H9 (cell line): Measurements from ENCODE around the gene DAND5. TPM values are rescaled to one million over a fixed set of nuclear protein-coding genes. Genes with fewer than 3 reads are reported as not detected.
A peak's percentile ranks its signal among the peaks of the same experiment; 100 is the strongest.

Experiments
- DNase-seq: peaks from one replicate; pipeline ENCODE4 v3.0.0-alpha.2; 2017
- H2AFZ ChIP-seq: one replicate; pipeline ENCODE4 v1.6.1; 2013; ENCODE audit warnings: mild to moderate bottlenecking, low read length, control low read depth, moderate library complexity
- H2AK5ac ChIP-seq: 2 replicates; pipeline ENCODE4 v1.6.1; 2013; ENCODE audit warnings: low read length, control low read depth, mixed read lengths; ENCODE audit not compliant: insufficient read length
- H2BK120ac ChIP-seq: one replicate; pipeline ENCODE4 v1.6.1; 2013; ENCODE audit warnings: low read depth, mild to moderate bottlenecking, low read length, control low read depth, inconsistent platforms; ENCODE audit not compliant: poor library complexity, severe bottlenecking
- H2BK12ac ChIP-seq: 2 replicates; pipeline ENCODE4 v1.6.1; 2013; ENCODE audit warnings: low read length, control low read depth, mixed read lengths, low read depth; ENCODE audit not compliant: insufficient read length
- H2BK15ac ChIP-seq: 2 replicates; pipeline ENCODE4 v1.6.1; 2013; ENCODE audit warnings: low read depth, low read length, control low read depth
- H2BK20ac ChIP-seq: one replicate; pipeline ENCODE4 v1.6.1; 2013; ENCODE audit warnings: low read depth, mild to moderate bottlenecking, low read length, control low read depth, inconsistent platforms; ENCODE audit not compliant: poor library complexity, severe bottlenecking
- H2BK5ac ChIP-seq: 2 replicates; pipeline ENCODE4 v1.6.1; 2013; ENCODE audit warnings: low read length, control low read depth, mixed read lengths; ENCODE audit not compliant: insufficient read length
- H3K14ac ChIP-seq: 2 replicates; pipeline ENCODE4 v1.6.1; 2013; ENCODE audit warnings: low read length, control low read depth; ENCODE audit not compliant: insufficient read depth
- H3K18ac ChIP-seq: 2 replicates; pipeline ENCODE4 v1.6.1; 2013; ENCODE audit warnings: low read depth, mild to moderate bottlenecking, mixed read lengths, low read length, control low read depth; ENCODE audit not compliant: insufficient read length
- H3K23ac ChIP-seq: 2 replicates; pipeline ENCODE4 v1.6.1; 2013; ENCODE audit warnings: low read length, control low read depth, mixed read lengths, low read depth; ENCODE audit not compliant: insufficient read length
- H3K23me2 ChIP-seq: 2 replicates; pipeline ENCODE4 v1.6.1; 2013; ENCODE audit warnings: low read depth, mild to moderate bottlenecking, mixed read lengths, low read length, control low read depth; ENCODE audit not compliant: insufficient read length, poor library complexity, severe bottlenecking
- H3K27ac ChIP-seq: 2 replicates; pipeline ENCODE4 v1.5.1; 2013; ENCODE audit warnings: low read length, control low read depth, mixed read lengths, low read depth; ENCODE audit not compliant: insufficient read length
- H3K27me3 ChIP-seq: 2 replicates; pipeline ENCODE4 v1.6.1; 2013; ENCODE audit warnings: low read length, control low read depth, inconsistent platforms; ENCODE audit not compliant: insufficient read depth
- H3K4ac ChIP-seq: 2 replicates; pipeline ENCODE4 v1.6.1; 2013; ENCODE audit warnings: low read depth, mild to moderate bottlenecking, control low read depth, inconsistent platforms, low read length, moderate library complexity
- H3K4me1 ChIP-seq: 2 replicates; pipeline ENCODE4 v1.6.1; 2013; ENCODE audit warnings: low read length, control low read depth, inconsistent platforms; ENCODE audit not compliant: insufficient read depth
- H3K4me2 ChIP-seq: 2 replicates; pipeline ENCODE4 v1.6.1; 2013; ENCODE audit warnings: low read length, control low read depth, mixed read lengths; ENCODE audit not compliant: insufficient read length, insufficient read depth
- H3K56ac ChIP-seq: 2 replicates; pipeline ENCODE4 v1.6.1; 2013; ENCODE audit warnings: low read depth, mild to moderate bottlenecking, mixed read lengths, low read length, control low read depth; ENCODE audit not compliant: insufficient read length
- H3K79me1 ChIP-seq: 2 replicates; pipeline ENCODE4 v1.6.1; 2013; ENCODE audit warnings: low read depth, mild to moderate bottlenecking, moderate library complexity, low read length, control low read depth, inconsistent platforms; ENCODE audit not compliant: insufficient read depth, poor library complexity, severe bottlenecking
- H3K79me2 ChIP-seq: 2 replicates; pipeline ENCODE4 v1.6.1; 2013; ENCODE audit warnings: low read length, control low read depth, inconsistent platforms; ENCODE audit not compliant: insufficient read depth
- H3K9ac ChIP-seq: 2 replicates; pipeline ENCODE4 v1.6.1; 2013; ENCODE audit warnings: low read length, control low read depth, mixed read lengths; ENCODE audit not compliant: insufficient read length; ENCODE audit errors: extremely low read depth
- H3K9me3 ChIP-seq: one replicate; pipeline ENCODE4 v1.6.1; 2013; ENCODE audit warnings: low read depth, low read length, inconsistent platforms; ENCODE audit not compliant: control insufficient read depth
- H3T11ph ChIP-seq: one replicate; pipeline ENCODE4 v1.6.1; 2013; ENCODE audit warnings: mild to moderate bottlenecking, low read length, control low read depth, inconsistent platforms
- H4K20me1 ChIP-seq: one replicate; pipeline ENCODE4 v1.6.1; 2013; ENCODE audit not compliant: control insufficient read depth, insufficient read length, insufficient read depth
- H4K5ac ChIP-seq: 2 replicates; pipeline ENCODE4 v1.6.1; 2013; ENCODE audit warnings: low read depth, mild to moderate bottlenecking, mixed read lengths, low read length, control low read depth; ENCODE audit not compliant: insufficient read length
- H4K8ac ChIP-seq: replicated peaks from 2 replicates; pipeline ENCODE4 v1.6.1; 2013; ENCODE audit warnings: low read length, control low read depth, mixed read lengths, low read depth; ENCODE audit not compliant: insufficient read length
- H4K91ac ChIP-seq: 2 replicates; pipeline ENCODE4 v1.6.1; 2013; ENCODE audit warnings: low read depth, mild to moderate bottlenecking, moderate library complexity, mixed read lengths, low read length, control low read depth; ENCODE audit not compliant: insufficient read length
- H3K27ac Mint-ChIP-seq, 3 experiments: 2 replicates in 2 of 3; 3 replicates in 1 of 3; pipeline ENCODE4 v1.8.0; 2020 to 2021; ENCODE audit warnings: mixed read lengths in 3 of 3, mild to moderate bottlenecking in 1 of 3, moderate library complexity in 1 of 3
- H3K27me3 Mint-ChIP-seq: 2 replicates; pipeline ENCODE4 v1.8.0; 2021; ENCODE audit warnings: low read depth, mild to moderate bottlenecking, moderate library complexity, mixed read lengths
- H3K36me3 Mint-ChIP-seq, 3 experiments: 2 replicates in 2 of 3; 3 replicates in 1 of 3; pipeline ENCODE4 v1.8.0; 2020 to 2021; ENCODE audit warnings: low read depth in 3 of 3, mixed read lengths in 3 of 3; ENCODE audit not compliant: insufficient read depth in 1 of 3
- H3K4me1 Mint-ChIP-seq, 2 experiments: 2 replicates each; pipeline ENCODE4 v1.8.0; 2020; ENCODE audit warnings: mixed read lengths in 2 of 2
- H3K4me3 Mint-ChIP-seq, 2 experiments: 2 replicates in 1 of 2; 3 replicates in 1 of 2; pipeline ENCODE4 v1.8.0; 2020 to 2021; ENCODE audit warnings: mild to moderate bottlenecking in 2 of 2, mixed read lengths in 2 of 2, moderate library complexity in 1 of 2
- H3K9me3 Mint-ChIP-seq, 2 experiments: 2 replicates in 1 of 2; 3 replicates in 1 of 2; pipeline ENCODE4 v1.8.0; 2020; ENCODE audit warnings: mild to moderate bottlenecking in 2 of 2, mixed read lengths in 2 of 2, moderate library complexity in 1 of 2
- CTCF ChIP-seq: fragments of 200-600 bp; sonication (generic); conservative IDR thresholded peaks from 3 replicates; pipeline ENCODE4 v1.8.0; 2021; ENCODE audit warnings: antibody characterized with exemption, mild to moderate bottlenecking
- WGBS: extraction: QIAGEN DNeasy Blood & Tissue Kit; methylation state at CpG from one replicate; pipeline ENCODE4 v1.1.7; 2013; ENCODE audit warnings: missing lambda C conversion rate, low lambda C conversion rate, mixed read lengths; ENCODE audit not compliant: insufficient read length; ENCODE audit errors: extremely low coverage; 5-methylcytosine and 5-hydroxymethylcytosine counted together
- total RNA-seq: library from RNA; stranded (reverse); gene quantifications from 2 replicates; pipeline ENCODE4 v1.2.1, GENCODE V29; 2021

DAND5 gene
- total RNA-seq, 1 experiment from 2014 or later, result 0.11 TPM

GRCh38 chr19:12990853-12991252 is 21.5 kb downstream of the DAND5 start:
- no CpG with 5 or more reads among the region's 3 CpGs for WGBS
- H3K9me3 Mint-ChIP-seq, result peaks cover 2 to 9% of the 10 kb centered on the region in 2 experiments; a peak in 3 of 5 replicates
- no peak overlapping the region for H4K91ac ChIP-seq
- no peak overlapping the region for H4K5ac ChIP-seq
- H3K18ac ChIP-seq, result no peak overlapping the region
- H3K9me3 ChIP-seq, result no peaks in the 10 kb centered on the region
- H3K4me1 Mint-ChIP-seq, result peaks cover 5 to 9% of the 10 kb centered on the region in 2 experiments
- H2BK120ac ChIP-seq, result no peak overlapping the region
- no peak overlapping the region for H3K27ac ChIP-seq
- TF ChIP-seq CTCF, result no peak
- H2BK5ac ChIP-seq, result no peak overlapping the region
- peaks cover 5% of the 10 kb centered on the region for H4K20me1 ChIP-seq
- peaks cover 29% of the 10 kb centered on the region for H3K27me3 ChIP-seq
- H3T11ph ChIP-seq, result no peak overlapping the region
- no peak overlapping the region for H2AFZ ChIP-seq
- no peak overlapping the region for H2BK15ac ChIP-seq
- no peak overlapping the region for H3K14ac ChIP-seq
- H3K9ac ChIP-seq, result no peak overlapping the region
- H4K8ac ChIP-seq, result no peak overlapping the region
- H2BK12ac ChIP-seq, result no peak overlapping the region
- H3K4me2 ChIP-seq, result no peak overlapping the region
- H3K27me3 Mint-ChIP-seq, result peaks cover 53% of the 10 kb centered on the region
- peaks cover 0 to 2% (median 0%) of the 10 kb centered on the region in 3 experiments; a peak in 1 of 7 replicates for H3K36me3 Mint-ChIP-seq
- DNase-seq, result no peak
- no peaks in the 10 kb centered on the region for H3K79me2 ChIP-seq
- H3K4me3 Mint-ChIP-seq, result peak overlapping the region in 1 of 2 experiments; percentile 21; a peak in 2 of 5 replicates
- no peak overlapping the region for H2BK20ac ChIP-seq
- H3K56ac ChIP-seq, result no peak overlapping the region
- H3K23ac ChIP-seq, result no peak overlapping the region
- no peaks in the 10 kb centered on the region for H3K4me1 ChIP-seq
- no peak overlapping the region for H3K27ac Mint-ChIP-seq
- no peak overlapping the region for H3K4ac ChIP-seq
- peaks cover under 1% of the 10 kb centered on the region for H3K23me2 ChIP-seq
- no peaks in the 10 kb centered on the region for H3K79me1 ChIP-seq
- no peak overlapping the region for H2AK5ac ChIP-seq
